HG03103 (cell line): ENCODE data around the gene SPATA3.

ENCODE experiments used
- ATAC-seq: cut with Tn5 transposase; IDR thresholded peaks from one replicate; pipeline ENCODE4 v1.9.1; 2021; ENCODE audit warnings: low read depth; ENCODE audit not compliant: unreplicated experiment

SPATA3 gene

GRCh38 chr2:230995821-230996220, at the start of gene SPATA3:
Gene SPATA3, plus strand, starts transcription at chr2:230996121. Its CDS starts 113 bp downstream, at chr2:230996234.
- ATAC-seq: no peak

DNA sequence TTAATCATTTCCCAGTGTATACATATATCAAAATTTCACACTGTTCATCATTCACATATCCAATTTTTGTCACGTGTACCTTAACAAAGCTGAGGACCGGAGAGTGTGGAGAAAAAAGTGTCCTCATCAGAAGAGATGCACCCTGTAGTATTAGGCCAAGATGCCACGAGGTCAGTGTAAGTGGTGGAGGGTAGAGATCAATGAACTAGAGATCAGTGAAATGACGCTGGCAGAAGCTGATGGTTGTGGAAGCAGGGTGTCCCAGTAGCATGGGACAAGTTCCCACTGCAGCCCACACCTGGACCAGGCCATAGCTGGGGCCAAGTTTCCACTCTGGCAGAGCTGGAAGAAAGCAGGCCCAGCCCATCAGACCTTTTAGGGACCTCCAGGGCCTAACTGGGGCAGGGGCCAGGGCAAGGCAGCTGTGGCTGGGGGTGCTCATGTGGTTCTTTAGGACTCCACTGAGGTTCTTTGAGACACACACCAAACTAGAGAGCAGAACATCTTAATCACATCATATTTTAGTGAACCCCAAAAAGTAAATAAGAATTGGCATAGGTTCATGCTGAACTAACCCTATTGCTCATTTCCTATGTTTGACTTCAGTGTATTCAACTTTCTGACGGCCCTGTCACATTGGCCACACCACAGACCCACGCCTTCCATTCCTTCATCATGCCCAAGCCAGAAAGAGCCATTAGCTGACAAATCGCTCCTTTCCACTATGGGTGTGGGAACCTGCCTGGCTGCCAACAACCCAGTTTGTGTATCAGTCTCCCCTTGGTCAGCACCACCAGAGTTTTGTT, 49.3 kb upstream of the SPATA3 start:
- ATAC-seq: no peak

- ATAC-seq: no peak
Observed at GRCh38 chr2:230947235-230947576, 48.7 kb upstream of the SPATA3 start.

- no peak for ATAC-seq
Observed at GRCh38 chr2:230947908-230948365, 48.0 kb upstream of the SPATA3 start.

- peak; percentile 56 for ATAC-seq
Observed at GRCh38 chr2:230949966-230950873, 45.7 kb upstream of the SPATA3 start.

DNA sequence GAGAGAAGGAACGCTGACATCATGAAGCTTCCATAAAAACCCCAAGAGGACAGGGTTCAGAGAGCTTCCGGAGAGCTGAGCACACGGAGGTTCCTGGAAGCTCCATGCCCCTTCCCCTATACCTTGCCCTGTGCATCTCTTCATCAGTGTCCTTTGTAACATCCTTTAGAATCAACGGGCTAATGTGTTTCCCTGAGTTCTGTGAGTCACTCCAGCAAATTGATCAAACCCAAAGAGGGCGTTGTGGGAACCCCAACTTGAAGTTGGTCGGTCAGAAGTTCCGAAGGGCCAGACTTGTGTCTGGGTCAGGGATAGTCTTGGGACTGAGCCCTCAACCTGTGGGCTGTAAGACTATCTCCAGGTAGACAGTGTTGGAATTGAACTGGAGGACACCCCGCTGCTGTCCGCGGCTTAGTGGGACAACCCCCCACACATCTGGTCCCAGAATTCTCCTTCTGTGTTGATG, 45.0 kb upstream of the SPATA3 start:
- ATAC-seq: no peak

DNA sequence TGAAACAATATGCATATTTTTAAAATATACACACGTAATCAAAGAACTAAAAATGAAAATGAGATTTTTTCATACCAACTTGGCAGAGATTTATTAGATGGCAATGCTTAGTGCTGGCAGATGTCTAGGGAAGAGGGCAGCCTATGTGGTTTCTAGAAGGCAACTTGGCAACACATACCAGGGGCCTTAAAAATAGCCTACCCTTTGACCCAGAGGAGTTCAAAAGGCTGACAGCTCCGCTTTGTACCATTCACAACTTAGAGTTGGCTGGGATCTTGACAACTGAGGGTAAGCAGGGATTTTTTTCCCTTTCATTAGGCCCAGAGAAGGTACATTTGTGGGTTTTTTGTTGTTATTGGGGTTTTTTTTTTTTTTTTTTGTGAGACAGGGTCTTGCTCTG, 44.5 kb upstream of the SPATA3 start:
- no peak for ATAC-seq

DNA sequence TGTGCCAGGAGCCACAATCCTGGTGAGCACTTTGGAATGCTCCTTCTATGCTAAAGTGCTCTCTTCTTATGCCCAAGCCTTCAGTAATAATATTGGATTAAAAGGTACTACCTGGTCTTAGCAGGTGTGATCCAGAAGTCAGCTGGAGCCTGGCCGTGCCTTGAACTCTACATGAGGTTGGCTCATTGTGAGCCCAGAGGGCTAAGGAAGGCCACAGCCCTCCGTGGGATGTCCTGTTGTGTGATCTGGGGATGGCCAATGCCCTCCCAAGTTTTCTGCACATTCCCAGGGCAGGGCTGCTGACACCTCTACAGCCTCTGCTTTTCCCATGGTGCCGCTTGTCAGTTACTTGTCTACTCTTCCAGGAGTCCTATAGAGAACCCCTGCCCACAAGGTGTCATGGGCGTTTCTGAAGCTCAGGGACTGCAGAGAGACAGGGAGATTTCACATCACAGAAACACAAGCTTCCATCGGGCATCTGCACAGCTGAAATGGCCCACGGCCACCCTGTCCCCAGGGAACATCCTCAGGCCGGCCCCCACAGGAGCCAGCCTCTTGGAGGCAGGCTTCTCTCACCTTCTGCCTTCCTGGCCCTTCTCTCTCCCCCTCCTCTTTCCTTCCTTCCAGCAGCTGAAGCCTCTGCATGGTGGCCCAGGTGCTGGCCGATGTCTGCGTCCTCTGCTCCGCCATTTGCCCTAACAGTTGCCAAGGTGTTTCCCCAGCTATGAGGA, 43.5 kb upstream of the SPATA3 start:
- ATAC-seq: no peak

- ATAC-seq: no peak
Observed at GRCh38 chr2:230953845-230954244, 42.1 kb upstream of the SPATA3 start.

DNA sequence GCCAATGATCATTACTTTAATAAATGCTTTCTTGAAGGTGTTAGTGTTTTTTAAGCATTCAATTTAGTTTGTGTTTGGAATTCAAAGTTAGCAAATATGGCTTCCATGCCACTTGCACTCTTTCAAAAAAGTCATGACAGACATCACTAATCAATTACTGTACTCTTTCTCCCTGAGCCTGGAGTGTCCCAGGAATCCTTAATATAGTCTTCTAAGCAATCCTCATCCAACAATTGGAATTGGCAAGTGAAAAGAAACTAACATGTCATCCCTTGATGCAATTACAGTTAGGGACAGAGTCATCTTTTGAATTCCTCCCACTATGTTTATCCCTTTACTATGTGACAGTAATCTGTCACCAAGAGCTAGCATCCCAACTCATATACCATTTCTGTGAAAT, 41.2 kb upstream of the SPATA3 start:
- no peak for ATAC-seq

GRCh38 chr2:230955163-230955737, 40.7 kb upstream of the SPATA3 start:
- no peak for ATAC-seq

- ATAC-seq: peak; percentile 64
Observed at GRCh38 chr2:230956827-230957755, 38.8 kb upstream of the SPATA3 start.

GRCh38 chr2:230957756-230958391, 38.0 kb upstream of the SPATA3 start:
- no peak for ATAC-seq

GRCh38 chr2:230958820-230959756, 36.8 kb upstream of the SPATA3 start:
- no peak for ATAC-seq

DNA sequence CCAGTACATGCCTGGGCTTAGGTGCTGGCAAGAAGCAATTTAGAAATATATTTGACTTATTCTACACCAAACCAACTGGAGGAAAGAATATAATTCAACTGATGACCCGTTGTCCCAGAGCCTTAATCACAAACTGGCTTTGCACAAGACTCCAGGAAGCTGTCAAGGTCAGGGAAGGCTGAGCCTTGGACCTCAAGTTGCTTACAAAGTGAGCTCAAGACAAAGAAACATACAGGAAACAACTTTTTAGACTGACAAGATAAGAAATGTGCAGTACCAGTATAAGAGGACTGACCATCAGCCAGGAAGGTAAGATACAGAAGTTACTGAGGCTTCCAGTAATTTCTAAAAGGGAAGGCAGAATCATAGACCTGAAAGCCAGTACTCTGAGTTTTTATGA, 35.9 kb upstream of the SPATA3 start:
- ATAC-seq: no peak

DNA sequence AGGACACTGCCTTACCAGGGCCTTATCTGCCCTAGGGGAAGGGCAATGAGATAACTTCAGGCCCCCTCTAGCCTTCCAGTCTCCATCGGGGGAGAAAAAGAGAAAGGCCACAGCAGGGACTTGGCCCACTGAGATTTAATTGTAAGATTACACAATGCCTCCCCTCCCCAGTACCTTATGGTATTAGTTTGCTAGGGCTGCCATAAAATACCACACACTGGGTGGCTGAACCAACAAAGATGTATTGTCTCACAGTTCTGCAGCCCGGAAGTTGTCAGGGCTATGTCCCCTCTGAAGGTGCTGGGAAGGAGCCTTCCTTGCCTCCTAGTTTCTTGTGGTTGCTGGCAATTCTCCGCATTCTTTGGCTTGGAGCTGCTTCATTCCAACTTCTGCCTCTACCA, 34.8 kb upstream of the SPATA3 start:
- ATAC-seq: no peak

GRCh38 chr2:230964136-230964730, 31.7 kb upstream of the SPATA3 start:
- no peak for ATAC-seq
